T-helper 2 cell (primary cell): ENCODE measurements around the gene RNF115.
"Not testable (repeated sequence)": the region's sequence is repeated elsewhere in the genome, so short reads cannot be mapped to it uniquely, and the experiment has no call there.

Source experiments
- DNase-seq, 5 experiments: peaks; one replicate each; pipeline versions ENCODE4 v3.0.0 to v3.0.0-alpha.2; 2012 to 2022
- total RNA-seq, 2 donors: gene quantifications; one replicate each; lab custom pipeline; 2026; lab: John Stamatoyannopoulos, UW

The RNF115 gene
- 42.7 to 67.9 reads per million in 2 donors for total RNA-seq

DNA sequence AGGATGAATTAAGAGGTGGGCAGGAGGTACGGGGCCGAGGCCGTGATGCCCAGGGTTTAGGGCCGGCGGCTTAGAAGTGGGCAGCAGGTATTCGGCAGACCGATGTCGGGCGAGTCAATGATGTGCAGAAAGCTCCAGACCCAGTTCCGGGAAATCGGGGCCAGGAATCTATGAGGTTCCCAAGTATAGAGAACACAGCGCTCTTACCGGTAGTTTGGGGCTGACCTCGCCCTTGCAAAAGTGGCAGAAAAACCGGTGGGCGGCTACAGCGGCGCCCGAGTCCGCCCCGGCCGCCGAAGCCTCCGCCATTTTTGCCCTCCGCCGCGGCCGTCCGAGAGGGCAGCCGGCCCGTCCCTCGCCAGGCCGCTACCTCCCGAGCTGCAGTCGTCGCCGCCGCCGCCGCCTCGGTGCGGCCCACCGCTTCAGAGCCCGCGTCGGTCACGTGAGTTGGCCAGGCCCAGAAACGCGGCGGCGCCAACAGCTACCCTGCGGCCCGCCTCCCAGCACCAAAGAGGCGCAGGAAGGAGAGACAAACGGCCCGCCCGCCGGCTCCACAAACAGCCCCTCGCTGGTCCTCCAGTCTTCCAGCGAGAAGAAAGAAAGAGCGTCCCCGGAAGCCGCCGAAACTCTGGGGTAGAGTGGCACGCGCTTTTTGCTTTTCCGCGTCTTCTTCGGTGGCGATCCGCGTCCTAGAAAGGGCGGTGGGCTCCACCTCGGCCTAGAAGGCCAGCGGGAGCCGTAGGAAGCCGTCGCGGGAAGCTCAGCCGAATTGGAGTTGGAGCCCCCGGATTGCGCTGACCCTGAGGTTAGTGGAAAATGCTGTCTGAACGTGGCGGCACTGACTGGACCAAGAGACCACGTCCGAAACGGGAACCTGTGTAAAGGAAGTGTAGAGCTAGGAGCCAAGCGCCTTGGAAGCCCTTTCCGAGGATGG lies at the start of gene RNF115, which contains the start of gene POLR3C:
RNF115 (minus strand) TSS at position 531 of the 934 bp plus-strand sequence; CDS start at position 309, 222 bp downstream.
POLR3C (plus strand) TSS at position 636 of the 934 bp plus-strand sequence. CDS start 1,577 bp downstream, outside the sequence.
- peak; percentile 70 to 95 (median 81) for DNase-seq

DNA sequence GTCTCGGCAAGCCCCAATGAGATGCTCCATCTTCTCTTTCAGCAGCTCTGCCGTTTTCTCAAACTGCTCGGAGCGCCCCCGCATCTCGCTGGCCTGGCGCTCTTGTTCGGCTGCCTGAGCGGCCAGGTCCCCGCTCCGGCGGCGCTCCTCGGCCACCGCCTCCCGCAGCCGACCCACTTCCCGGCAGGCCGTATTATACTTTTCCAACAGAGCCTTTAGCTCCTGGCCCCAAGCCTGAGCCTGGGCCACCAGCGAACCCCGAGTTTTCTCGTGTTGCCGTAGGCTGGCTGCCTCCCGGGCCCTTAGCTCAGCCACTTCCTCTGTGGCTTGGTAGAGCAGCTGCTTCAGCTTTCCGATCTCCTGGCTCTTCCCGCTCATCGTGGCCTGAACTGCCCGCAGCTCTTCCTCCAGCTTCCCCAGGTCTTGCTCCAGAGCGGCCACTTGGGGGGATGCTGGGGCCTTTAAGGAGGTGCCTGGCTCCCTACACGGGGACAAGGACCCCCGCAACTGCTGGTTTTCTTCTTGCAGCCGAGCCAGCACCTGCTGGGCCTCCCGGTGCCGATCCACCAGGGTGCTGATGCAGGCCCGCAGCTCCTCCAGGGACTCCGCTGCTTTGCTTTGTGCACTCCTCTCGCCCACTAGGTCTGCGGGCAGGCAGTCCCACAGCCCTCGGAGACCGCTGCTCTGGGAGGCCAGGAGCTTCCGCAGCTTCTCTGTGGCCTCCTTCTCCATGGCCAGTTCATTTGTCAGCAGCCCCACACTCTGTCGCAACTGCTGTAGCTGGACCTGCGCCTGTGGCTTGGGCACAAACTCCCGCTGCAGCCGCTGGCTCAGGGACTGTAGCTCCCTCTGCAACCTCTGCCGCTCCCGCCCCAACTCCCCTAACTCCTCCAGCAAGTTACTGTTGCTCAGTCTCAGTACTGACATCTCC lies 48.4 kb upstream of the RNF115 start:
- DNase-seq = peak in 3 of 5 experiments; percentile 14 to 55 (median 17)

DNA sequence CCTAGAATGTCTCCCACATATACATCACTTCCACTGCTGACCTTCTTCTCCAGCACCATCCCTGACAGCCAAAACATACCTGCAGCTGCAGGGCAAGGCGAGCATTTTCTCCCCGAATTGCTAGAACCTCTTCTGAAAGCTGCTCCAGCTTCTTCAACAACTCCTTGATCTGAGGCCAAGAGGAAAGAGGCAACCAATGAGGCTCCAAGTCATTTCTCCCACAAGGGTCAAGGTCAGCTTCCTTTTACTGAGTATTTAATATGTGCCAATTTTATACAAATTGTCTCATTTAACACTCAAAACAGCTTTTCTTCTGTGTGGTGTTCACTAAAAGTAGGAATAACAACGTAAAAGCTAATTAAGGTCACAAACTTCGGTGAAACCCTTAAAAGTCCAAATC lies 44.3 kb upstream of the RNF115 start:
- DNase-seq = no peak

DNA sequence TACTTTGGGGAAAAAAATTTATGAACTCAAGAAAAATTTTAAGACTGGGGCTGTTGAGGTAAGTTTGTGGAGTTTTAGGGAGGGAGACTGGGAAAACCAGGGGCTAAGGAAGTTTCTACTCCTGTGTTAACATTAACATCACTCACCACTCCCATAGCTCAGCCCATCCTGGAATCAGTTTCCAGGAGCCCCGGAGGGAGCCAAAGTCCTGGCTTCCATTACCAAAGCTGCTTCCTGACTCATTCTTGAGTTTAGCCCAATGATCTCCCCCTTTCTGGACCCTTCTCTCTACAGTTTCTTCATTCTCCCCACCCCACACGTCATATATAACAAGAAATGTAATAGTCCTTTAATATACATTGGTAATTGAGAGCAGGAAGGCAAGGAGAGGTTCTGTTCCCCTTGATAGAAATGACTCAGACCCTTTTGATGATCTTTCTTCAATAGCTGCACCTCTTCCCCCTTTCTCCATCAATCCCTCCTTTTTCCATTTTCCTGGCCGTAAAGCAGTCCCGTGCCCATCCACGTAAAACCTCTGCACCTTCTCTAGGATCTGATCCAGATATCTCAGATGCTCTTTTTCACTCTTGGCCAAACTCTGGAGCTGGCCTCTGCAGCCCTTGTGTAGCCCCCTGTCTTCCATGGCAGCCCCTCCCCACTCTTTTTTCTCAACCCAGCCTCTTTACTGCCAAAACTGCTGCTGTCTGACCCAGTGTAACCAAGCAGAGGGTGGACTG lies 39.6 kb upstream of the RNF115 start:
- no peak for DNase-seq

DNA sequence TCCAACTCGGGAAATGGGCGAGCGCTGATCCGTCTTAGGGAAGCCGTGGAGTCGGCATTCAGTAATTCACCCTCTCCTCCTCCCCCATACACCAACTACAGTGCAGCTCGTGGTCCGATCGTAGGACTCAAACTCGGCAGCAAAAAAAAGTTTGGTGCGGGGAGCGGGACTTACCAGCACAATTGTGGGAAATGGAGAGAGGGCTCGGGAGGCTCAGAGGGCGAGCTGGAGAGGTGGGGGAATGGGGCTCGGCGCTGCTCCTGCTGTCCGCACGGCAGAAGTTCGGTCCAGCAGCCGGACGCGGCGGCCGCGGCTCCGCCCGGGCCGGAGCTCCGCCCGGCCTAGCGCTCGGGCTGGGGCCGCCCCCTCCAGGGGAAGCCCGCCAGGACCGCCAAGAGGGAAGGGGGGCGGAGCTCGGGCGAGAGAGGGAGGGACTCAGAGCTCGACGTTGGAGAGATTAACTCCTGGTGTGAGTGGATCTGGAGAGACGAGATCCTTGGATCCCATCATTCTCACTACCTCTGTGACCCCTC lies 35.7 kb upstream of the RNF115 start:
- peak; percentile 51 to 75 (median 67) for DNase-seq

DNA sequence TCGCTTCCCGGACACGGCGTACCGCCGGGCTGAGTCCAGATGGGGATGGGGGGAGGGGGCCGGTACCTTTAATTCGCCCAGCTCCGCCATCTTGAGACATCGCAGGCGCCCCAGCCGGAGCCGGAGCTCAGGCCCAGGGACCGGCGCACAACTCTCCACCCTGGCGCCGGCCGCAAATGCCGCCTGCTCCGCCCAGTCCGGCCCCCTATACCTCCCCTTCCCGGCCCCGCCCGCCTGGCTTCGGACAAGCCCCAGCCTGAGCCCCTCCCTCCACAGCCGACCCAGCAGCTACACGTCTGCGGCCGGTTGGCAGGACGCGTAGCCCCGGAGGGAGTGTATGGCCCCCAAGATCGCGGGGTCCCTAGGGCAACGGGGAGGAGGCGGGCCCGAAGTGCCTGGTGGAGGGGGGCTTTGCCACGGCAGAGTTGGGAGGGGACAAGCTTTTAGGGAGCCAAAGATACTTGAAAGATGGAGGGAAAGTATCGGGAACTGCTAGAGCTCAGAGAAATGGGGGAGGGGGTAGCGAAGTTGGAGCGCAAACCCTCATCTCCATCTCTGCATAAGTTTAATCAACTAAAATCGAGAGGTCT lies 35.1 kb upstream of the RNF115 start, which contains the start of gene PIAS3:
PIAS3 (minus strand) TSS at position 181 of the 590 bp plus-strand sequence; CDS start at position 90, 91 bp downstream.
- peak; percentile 67 to 92 (median 76) for DNase-seq

DNA sequence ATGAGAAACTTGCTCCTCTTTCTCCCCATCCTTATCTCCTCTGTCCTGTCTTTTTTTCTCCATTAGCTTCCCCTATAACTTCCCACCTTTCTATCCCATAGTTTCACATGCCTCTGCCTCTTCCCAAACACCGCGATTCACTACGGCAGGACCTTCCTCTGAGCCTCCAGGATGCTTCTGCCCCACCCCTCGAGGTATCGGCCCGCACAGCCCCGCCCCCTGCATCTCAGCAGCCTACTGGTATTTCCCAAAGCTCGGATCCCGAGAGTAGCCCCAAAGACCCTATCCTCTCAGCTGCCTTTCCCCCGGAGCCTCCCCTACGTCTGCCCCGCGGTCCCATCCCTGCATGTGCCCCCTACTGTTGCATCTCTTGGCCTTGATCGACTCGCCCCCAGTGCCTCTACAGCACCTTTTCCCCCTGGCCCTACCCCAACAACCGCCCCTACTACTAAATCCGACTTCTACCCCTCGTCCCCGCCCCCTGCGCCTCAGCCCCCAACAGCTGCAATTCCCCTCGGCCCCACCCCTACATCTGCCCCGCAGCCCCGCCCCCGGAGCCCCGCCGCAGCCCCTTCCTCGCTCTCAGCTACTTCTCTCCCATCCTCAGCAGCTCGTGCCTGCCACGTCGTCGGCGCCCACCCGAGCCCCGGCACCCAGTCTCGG lies 34.5 kb upstream of the RNF115 start:
- DNase-seq = peak; percentile 30 to 75 (median 48)

DNA sequence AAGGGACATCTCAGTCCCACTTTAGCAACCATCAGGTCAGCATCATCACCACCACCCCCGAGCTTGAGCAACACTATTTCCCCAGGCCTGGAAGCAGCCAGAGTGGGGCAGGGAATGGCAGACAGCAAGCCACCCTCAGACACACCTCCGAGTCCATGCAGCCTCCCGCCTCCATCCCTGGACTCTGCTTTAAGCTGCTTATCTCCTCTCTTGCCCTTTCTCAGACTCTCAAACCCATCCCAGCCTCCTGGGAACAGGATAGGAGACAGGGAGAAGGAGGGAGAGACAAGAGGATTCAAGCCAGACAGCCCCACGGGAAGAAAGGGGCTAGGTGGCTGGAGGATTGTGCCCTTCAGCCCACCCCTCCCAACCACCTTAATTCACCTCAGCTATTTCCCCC lies 33.3 kb upstream of the RNF115 start:
- no peak for DNase-seq

DNA sequence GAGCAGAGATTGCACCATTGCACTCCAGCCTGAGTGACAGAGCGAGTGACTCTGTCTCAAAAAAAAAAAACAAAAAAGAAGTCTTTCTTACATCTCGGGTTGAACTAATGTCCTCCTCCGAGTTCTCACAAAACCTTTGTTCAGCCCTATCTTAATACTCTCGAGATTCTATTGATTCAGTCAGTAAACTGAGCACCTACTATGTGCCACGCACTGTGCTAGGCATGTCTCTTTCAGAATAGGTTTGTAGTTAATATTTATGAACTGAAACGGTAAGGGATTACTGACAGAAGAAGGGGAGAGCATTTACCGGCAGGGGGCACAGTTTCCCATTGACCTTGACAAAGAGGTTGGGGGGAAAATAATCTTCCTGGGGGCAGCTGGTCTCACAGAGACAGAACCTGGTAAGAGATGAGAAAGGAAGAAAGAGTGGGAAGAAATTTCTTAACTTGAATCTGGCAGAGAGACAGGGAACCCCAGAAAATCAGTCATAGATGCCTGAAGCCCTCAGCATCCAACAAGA lies 31.6 kb upstream of the RNF115 start:
- DNase-seq = no peak

DNA sequence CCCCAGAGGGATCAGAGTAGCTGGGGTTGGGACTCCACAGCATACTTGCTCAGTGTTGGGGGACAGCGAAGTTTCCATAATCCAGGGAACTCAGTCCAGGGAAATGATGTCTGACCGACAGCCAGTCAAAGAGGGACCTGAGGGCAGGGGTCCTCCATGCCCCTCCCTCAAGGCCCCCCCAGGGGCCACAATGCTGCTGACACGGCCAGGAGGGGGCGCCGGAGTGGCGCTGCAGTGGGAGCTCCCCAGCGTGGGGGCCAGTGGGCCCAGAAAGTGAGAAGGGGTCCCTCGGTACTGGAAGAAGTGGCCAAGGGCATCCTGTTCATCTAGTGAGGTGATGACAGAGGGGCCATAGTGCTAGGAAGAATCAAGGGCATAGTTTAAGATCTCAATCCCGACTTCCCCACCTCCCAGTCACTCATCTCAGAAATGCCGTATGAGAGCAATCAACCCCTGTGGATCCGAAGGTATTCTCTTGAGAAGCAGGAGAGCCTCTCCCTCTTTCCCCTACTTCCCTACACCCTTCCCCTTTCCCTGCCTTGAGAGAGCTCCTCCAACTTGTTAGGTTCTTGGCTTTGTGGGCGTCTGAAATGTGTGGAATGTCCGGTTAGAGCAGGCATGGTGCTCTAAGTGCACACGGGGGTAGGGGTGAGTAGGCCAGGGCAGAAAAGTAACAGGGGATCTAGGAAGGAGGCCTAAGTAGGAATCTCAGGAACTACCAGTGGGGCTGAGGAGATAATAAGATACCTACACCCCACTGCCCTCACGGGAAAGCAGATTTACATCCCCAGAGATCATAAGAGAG lies 25.7 kb upstream of the RNF115 start:
- no peak for DNase-seq

DNA sequence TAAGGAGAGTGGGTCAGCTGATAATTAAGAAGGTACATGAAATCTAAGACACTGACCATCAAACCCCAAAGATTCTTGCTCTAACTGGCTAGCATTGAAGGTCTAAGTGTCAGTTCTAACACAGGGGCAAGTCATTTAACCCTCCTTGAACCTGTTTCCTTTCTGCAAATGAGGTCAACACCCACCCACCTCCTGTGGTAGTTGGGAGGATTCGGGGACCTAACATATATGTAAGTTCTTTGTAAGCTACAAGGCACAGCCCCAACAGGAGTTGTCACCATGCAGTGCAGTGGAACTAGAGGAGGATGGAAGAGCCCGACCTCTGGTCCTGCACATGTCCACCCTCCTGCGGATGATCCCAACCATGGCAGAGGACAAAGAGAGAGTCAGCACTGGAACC lies 23.9 kb upstream of the RNF115 start:
- no peak for DNase-seq

DNA sequence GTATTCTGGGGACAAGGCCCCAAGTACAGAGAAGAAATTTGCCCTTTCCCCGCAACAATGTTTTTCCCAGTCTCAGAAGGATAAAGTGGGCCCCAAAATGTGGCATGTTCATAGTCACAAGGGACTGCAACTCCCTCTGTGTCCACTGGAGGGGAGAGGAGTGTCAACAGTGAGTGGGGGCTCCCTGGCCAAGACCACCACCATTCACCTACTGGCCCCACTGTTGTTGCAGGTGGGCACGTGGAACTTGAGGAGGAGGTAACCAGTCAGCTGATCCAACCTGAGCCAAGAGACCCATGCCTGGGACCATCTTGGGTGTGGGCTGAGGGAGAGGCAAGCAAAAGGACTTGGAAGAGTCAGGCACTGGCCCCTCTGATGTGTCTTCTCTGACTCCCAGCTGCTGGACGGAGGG lies 22.3 kb upstream of the RNF115 start:
- DNase-seq = peak in 1 of 5 experiments; percentile 54

DNA sequence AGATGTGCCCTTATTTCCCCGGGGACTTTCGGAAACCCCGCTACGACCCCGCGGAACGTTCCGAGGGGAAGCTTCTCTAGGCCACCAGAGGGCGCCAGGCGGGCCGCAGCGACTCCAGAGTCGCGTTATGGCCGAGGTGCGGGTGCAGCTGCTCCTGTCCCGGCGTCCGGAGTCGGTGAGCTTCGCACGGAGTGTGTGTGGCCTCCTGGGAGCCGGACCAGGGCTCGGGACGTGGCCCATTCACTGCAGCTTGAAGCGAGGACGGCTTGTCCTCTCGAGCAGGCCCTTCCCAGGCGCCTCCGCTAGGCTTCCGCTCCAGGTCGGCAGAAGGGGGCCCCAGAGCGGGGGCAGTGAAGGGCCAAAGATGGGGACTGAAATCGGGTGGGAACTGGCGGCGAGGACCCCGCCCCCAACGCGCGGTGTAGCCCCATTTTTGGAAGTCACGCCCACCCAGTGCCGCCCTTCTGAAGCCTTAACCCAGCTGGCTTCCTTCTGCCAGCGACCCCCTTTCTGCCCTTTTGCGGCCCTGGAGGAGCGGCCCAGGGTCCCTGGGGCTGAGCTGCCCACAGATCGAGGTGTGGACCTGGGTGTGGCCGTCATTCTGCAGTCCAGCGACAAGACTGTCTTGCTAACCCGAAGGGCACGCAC lies 21.7 kb upstream of the RNF115 start, which contains the start of gene NUDT17:
NUDT17 (plus strand) TSS at position 117 of the 648 bp plus-strand sequence; CDS start at position 128, 11 bp downstream.
- peak; percentile 40 to 78 (median 67) for DNase-seq

DNA sequence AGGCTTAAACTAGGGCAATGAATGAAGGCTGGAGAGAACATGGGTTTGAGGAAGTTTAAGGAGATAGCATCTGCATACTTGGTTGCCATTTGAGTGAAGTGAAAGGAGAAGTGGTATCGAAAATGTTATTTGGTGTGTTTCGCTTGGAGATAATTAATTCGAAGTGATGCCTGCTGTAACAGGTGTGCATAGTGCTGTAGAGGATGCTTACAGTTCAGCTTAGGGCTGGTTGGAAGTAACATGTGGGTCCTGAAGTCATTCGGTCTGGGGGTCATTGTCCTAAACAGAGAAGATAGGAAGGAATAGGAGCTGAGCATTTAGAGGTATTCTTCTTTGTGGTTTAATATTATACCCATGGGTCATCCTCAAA lies 21.2 kb upstream of the RNF115 start:
- peak in 1 of 5 experiments; percentile 43 for DNase-seq

DNA sequence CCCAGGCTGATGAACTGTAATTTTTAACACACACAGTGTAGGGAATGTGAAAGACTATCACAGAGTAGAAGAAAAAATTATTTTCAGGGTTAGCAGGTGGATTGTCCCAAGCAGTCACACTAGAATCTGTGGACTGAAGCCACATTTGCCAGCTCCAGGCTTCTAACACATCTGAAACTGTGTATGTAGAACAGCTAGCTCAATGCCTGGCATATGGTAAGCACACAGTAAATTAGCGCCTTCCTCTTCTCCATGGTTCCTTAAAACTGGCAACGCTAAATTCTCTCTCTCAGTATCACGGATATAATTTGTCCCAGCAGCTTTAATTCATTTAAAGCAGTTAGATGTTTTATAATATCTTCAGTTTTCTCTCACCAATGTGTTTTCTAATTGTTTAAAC lies 19.1 kb upstream of the RNF115 start:
- no peak for DNase-seq

DNA sequence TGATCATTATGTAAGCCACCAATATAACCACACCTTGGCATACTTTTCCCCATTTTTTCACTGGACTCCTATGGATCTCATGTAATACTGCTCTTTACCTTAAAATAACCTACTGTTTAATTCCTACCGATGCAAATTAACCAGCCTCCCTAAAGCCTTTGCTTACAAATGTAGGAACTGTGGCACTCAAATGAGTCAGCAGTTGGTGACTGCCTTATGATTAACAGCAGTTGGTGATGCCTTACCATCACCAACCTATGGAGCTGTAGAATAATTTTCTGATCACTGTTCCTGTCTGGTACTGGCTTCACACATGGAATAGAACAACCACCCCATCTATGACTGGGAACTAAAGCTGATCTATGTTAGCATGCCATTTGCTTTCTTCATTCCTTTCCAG lies 13.8 kb upstream of the RNF115 start:
- DNase-seq = no peak

DNA sequence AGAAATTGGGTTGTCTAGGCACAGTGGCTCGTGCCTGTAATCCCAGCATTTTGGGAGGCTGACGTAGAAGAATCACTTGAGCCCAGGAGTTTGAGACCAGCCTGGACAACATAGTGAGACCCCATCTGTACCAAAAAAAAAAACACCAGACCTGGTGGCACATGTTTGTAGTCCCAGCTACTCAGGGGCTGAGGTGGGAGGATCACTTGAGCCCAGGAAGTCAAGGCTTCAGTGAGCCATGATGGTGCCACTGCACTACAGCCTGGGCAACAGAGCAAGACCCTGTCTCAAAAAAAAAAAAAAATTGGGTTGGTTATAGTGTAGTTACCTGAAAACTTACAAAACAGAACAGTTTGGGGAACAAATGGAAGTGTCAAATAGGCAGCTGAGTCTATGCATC lies 6.9 kb upstream of the RNF115 start:
- DNase-seq = not testable (repeated sequence)

DNA sequence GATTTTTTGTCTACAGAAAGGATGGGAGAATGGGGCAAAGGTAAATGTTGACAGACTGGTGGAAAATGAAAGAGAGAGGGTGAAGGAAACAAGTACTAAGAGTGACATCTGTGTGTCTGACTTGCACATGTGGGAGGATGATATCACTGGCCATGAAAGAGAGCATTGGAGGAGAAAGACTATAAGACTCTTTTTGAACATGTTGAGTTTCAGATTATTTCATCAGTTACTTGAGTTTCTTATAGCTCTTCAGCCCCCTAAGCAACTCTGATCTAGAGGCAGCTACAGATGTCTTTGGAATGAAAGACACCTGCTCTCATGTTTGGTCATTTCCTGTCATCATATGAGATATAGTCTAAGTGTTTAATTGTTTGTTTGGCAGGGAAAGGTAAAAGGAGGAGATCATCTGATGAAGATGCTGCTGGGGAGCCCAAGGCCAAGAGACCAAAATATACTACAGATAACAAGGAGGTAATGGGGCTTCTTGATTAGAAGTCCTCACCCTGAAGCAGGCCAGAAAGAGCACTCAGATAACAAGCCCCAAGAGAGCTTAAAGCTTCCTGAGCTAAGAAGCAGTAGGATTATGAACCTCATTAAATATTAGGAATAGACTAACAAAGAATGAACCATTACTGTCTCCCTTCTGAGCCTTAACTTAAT lies 4.6 kb upstream of the RNF115 start:
- DNase-seq = no peak
